Progenitor cell of endocrine pancreas (in vitro differentiated cells): ENCODE results near the gene CMTM8. TPM values are rescaled to one million over a fixed set of nuclear protein-coding genes. Genes with fewer than 3 reads are reported as not detected.
A peak's percentile ranks its signal among the peaks of the same experiment; 100 is the strongest.

Experiments
- DNase-seq: peaks from one replicate; pipeline ENCODE4 v3.0.0; 2021; ENCODE audit warnings: low spot score; ENCODE audit not compliant: unreplicated experiment
- H3K27ac Mint-ChIP-seq: 2 replicates; pipeline ENCODE4 v1.8.0; 2021; ENCODE audit warnings: mild to moderate bottlenecking, moderate library complexity, mixed read lengths
- H3K27me3 Mint-ChIP-seq: 2 replicates; pipeline ENCODE4 v1.8.0; 2021; ENCODE audit warnings: mixed read lengths
- H3K36me3 Mint-ChIP-seq: 2 replicates; pipeline ENCODE4 v1.8.0; 2022; ENCODE audit warnings: mixed read lengths; ENCODE audit not compliant: insufficient read depth
- H3K4me1 Mint-ChIP-seq: 2 replicates; pipeline ENCODE4 v1.8.0; 2021; ENCODE audit warnings: low read depth, mixed read lengths
- H3K4me3 Mint-ChIP-seq: 2 replicates; pipeline ENCODE4 v1.8.0; 2021; ENCODE audit warnings: low read depth, mild to moderate bottlenecking, moderate library complexity, mixed read lengths
- H3K9me3 Mint-ChIP-seq: 2 replicates; pipeline ENCODE4 v1.8.0; 2021; ENCODE audit warnings: low read depth, mixed read lengths
- total RNA-seq: library from RNA; stranded (reverse); gene quantifications from 2 replicates; pipeline ENCODE4 v1.2.1, GENCODE V29; 2021
- TF ChIP-seq, protein P1 (sequence below): fragments of 200-600 bp; sonication (generic); IDR thresholded peaks from one replicate; pipeline ENCODE4 v1.5.0; 2021; ENCODE audit warnings: antibody characterized with exemption, mild to moderate bottlenecking; ENCODE audit not compliant: unreplicated experiment

Gene CMTM8
- total RNA-seq, 1 donor from 2014 or later, result 39.1 TPM

DNA sequence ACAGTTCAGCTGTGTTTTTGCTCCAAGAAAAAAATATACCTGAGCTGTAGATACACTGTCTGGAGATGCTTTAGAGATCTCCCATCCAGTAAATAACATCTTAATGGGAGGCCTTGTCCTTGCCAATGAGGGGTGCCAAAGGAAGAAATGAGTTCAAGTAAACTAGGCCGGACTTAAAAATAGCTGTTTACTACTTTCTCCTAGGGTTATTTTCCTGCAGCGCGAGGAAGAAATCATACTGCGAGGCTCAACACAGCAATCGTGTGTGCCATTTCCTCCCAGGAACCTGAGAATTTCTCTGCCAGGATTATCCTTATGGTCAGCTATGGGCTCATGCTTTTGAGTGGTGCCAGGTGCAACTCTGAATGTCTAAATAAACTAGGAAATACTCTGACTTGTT is 71.9 kb downstream of the CMTM8 start:
- H3K9me3 Mint-ChIP-seq, result peaks cover 8% of the 10 kb centered on the region
- no peaks in the 10 kb centered on the region for H3K27me3 Mint-ChIP-seq
- peaks cover 38% of the 10 kb centered on the region for H3K4me1 Mint-ChIP-seq
- no peak overlapping the region for H3K4me3 Mint-ChIP-seq
- DNase-seq, result no peak
- H3K36me3 Mint-ChIP-seq, result peaks cover 16% of the 10 kb centered on the region
- TF ChIP-seq, protein P1, sequence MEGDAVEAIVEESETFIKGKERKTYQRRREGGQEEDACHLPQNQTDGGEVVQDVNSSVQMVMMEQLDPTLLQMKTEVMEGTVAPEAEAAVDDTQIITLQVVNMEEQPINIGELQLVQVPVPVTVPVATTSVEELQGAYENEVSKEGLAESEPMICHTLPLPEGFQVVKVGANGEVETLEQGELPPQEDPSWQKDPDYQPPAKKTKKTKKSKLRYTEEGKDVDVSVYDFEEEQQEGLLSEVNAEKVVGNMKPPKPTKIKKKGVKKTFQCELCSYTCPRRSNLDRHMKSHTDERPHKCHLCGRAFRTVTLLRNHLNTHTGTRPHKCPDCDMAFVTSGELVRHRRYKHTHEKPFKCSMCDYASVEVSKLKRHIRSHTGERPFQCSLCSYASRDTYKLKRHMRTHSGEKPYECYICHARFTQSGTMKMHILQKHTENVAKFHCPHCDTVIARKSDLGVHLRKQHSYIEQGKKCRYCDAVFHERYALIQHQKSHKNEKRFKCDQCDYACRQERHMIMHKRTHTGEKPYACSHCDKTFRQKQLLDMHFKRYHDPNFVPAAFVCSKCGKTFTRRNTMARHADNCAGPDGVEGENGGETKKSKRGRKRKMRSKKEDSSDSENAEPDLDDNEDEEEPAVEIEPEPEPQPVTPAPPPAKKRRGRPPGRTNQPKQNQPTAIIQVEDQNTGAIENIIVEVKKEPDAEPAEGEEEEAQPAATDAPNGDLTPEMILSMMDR, result no peak
- no peak overlapping the region for H3K27ac Mint-ChIP-seq

DNA sequence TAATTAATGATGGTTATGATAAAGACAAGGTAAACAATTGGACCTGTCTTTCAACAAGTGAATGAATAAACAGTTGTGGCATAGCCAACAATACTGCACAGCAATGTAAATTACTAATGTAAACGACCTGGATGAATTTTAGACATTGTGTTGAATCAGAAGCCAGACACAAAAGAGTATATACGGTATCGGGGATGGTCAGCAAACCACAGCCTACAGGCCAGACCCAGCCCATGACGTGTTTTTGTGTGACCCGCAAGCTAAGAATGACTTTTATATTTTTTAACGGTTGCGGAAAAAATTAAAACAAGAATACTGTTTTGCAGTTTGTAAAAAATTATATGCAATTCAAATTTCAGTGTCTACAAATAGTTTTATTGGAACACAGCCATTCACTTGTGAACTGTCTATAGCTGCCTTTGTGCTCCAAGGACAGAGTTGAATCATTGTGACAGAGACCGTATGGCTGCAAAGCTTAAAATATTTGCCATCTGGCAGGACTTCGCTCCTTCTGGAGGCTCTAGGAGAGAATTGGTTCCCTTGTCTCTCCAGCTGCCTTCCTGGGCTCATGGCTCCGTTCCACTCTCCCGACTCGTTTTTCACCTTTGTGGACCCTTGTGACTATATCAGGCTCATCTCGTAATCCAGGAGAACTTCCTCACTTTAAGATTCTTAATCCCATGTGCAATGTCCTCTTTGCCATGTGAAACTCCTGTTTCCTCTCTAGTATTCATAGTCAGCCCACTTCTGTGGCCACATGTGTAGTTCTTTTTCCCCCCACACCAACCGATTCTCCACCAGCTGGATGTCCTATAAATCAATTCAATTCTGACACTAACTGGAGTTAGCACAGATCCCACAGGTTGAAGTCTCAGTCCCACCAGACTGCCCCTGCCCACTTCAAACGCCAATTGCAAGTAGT is 72.7 kb downstream of the CMTM8 start:
- DNase-seq, result no peak
- Mint-ChIP-seq H3K36me3 (peaks cover 16% of the 10 kb centered on the region), H3K4me3 (no peak overlapping the region), H3K27me3 (no peaks in the 10 kb centered on the region), H3K4me1 (peaks cover 32% of the 10 kb centered on the region), H3K9me3 (peaks cover 8% of the 10 kb centered on the region), H3K27ac (no peak overlapping the region)
- TF ChIP-seq, protein P1, result no peak

DNA sequence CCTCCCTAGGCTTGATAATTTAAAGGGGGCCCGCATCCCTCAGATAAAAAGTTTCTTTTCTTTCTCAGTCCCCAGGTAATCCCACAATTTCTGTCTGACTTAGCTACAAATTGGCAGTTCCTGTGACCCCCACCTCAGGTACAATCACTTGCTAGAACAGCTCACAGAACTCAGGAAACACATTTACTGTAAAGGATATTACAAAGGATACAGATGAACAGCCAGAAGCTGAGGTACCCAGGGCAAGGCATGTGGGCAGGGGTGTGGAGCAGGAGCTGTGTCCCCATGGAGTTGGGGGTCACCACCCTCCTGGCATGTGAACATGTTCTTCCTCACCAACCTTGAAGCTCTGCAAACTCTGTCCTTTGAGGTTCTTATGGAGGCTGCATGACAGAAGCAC is 73.8 kb downstream of the CMTM8 start:
- TF ChIP-seq, protein P1, result no peak
- Mint-ChIP-seq H3K27ac (no peak overlapping the region), H3K9me3 (peaks cover 8% of the 10 kb centered on the region), H3K27me3 (no peaks in the 10 kb centered on the region), H3K36me3 (peaks cover 12% of the 10 kb centered on the region), H3K4me1 (peaks cover 42% of the 10 kb centered on the region), H3K4me3 (no peak overlapping the region)
- DNase-seq, result no peak

DNA sequence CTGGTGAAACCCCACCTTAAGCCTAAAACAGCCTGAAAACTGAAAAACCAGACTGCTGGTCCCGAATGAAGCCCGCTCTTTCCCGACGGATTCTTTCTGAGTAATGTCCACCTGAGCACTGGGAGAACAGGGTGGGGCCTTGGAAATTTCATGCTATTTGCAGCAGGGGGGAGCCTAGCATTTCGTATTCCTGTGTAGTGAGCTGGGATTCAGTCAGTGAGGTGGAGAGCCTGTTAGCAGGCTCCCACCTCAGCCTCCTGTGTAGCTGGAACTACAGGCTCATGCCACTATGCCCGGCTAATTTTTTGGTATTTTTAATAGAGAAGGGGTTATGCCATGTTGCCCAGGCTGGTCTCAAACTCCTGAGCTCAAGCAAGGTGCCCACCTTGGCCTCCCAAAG is 74.7 kb downstream of the CMTM8 start:
- peaks cover 6% of the 10 kb centered on the region for H3K9me3 Mint-ChIP-seq
- H3K27ac Mint-ChIP-seq, result peak overlapping the region; percentile 41
- H3K4me1 Mint-ChIP-seq, result peaks cover 47% of the 10 kb centered on the region
- TF ChIP-seq, protein P1, result no peak
- H3K4me3 Mint-ChIP-seq, result no peak overlapping the region
- no peaks in the 10 kb centered on the region for H3K27me3 Mint-ChIP-seq
- no peak for DNase-seq
- H3K36me3 Mint-ChIP-seq, result peaks cover 9% of the 10 kb centered on the region

DNA sequence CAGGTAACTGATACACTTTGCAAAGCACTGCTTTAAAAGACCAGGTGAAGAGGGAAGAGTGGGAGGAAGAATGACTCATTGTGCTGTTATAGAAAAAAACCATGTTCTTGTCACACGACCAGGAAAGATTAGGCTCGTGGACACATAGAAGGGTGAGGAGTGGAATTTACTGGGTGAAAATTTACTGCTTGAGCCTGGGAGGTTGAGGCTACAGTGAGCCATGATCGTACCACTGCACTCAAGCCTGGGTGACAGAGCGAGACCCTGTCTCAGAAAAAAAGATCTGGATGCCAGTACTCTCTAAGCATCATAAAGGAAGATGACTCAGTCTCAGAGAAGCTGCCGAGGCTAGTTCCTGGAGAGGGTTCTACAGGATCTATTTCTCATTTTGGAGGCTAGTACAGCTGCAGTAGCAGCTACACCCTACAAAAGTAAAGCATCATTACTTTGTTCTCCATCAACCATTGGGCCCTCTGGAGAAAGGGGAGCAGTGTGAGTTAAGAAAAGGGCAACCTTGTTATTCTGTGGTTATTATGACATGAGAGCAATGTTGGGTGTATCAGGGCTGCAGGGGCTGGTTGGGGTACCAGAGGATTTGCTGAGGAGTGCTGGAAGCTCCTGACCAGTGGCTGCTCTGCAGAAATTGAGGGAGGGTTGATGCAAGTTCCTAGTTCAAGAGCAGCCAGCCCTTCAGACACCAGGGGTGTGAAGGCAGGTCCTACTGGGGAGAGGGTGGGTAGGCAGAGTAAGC is 75.4 kb downstream of the CMTM8 start:
- Mint-ChIP-seq H3K4me3 (no peak overlapping the region), H3K36me3 (peaks cover 7% of the 10 kb centered on the region), H3K27me3 (no peaks in the 10 kb centered on the region), H3K4me1 (peaks cover 47% of the 10 kb centered on the region), H3K9me3 (peaks cover 4% of the 10 kb centered on the region), H3K27ac (peak overlapping the region; percentile 71)
- TF ChIP-seq, protein P1, result no peak
- no peak for DNase-seq
